ENCODE measurements around the gene SEMA4A. TPM values are rescaled to one million over a fixed set of nuclear protein-coding genes. Genes with fewer than 3 reads are reported as not detected.

The SEMA4A gene
- total RNA-seq, 2 experiments from 2014 or later, result 9.4 to 10.1 TPM

GRCh38 chr1:156203331-156203730 lies 49.9 kb downstream of the SEMA4A start:
- no peaks in the 10 kb centered on the region for H3K9me3 ChIP-seq (ENCODE audit: control insufficient read depth in 1 of 2, insufficient read depth in 1 of 2, low read length in 2 of 2)
- ChIA-PET POLR2A (interaction anchor here (2.2 kb wide), 1 partner anchor 10 kb away, joined by 8 read pairs; the partner anchor contains the start of gene PMF1), CTCF (no interaction called here)
- Mint-ChIP-seq H3K27me3 (no peaks in the 10 kb centered on the region), H3K4me1 (ENCODE audit: low read depth) (peaks cover 27% of the 10 kb centered on the region), H3K9me3 (no peaks in the 10 kb centered on the region), H3K27ac (no peak overlapping the region), H3K4me3 (no peak overlapping the region), H3K36me3 (ENCODE audit: low read depth) (peaks cover 50% of the 10 kb centered on the region)
- H3K27ac ChIP-seq (ENCODE audit: low read depth in 1 of 2, low read length in 2 of 2), result no peak overlapping the region
- H3K27me3 ChIP-seq (ENCODE audit: control insufficient read depth in 1 of 2, insufficient read depth in 2 of 2, low read length in 2 of 2), result no peaks in the 10 kb centered on the region
- H3K4me1 ChIP-seq (ENCODE audit: insufficient read depth, low read length), result peaks cover 22% of the 10 kb centered on the region
- peaks cover 69% of the 10 kb centered on the region for H3K36me3 ChIP-seq (ENCODE audit: insufficient read depth, low read length)
- intact Hi-C loops (cut with DNase I, micrococcal nuclease), result no loop called here
- DNase-seq (no peak), ATAC-seq (ENCODE audit: poor library complexity) (no peak)
- H3K4me3 ChIP-seq (ENCODE audit: low read length), result no peak overlapping the region
- TF ChIP-seq CTCF (IDR thresholded peaks at IDR 0.05), result no peak

DNA sequence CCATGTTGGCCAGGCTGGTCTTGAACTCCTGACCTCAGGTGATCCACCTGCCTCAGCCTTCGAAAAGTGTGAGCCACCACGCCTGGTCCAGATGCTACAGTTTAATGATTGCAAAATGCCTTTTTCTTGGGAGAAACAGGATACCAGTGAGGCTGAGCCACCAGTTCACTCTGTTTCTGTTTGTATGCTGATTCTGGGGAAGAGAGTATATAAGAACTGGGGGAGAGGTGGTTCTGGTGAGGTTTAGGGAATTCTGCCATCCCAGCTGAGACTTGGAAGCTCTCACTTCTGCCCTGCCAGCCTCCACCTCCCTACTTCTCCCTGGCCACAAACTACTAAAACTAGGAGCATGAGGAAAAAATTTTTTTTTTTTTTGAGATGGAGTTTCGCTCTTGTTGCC lies 51.3 kb downstream of the SEMA4A start:
- CTCF ChIA-PET, result no interaction called here

GRCh38 chr1:156211243-156211642 lies 57.9 kb downstream of the SEMA4A start:
- Histone ChIP-seq H3K4me1 (ENCODE audit: insufficient read depth, low read length) (peaks cover 37% of the 10 kb centered on the region), H3K36me3 (ENCODE audit: insufficient read depth, low read length) (peaks cover 48% of the 10 kb centered on the region), H3K9me3 (ENCODE audit: control insufficient read depth in 1 of 2, insufficient read depth in 1 of 2, low read length in 2 of 2) (no peaks in the 10 kb centered on the region), H3K4me3 (ENCODE audit: low read length) (no peak overlapping the region), H3K27me3 (ENCODE audit: control insufficient read depth in 1 of 2, insufficient read depth in 2 of 2, low read length in 2 of 2) (no peaks in the 10 kb centered on the region), H3K27ac (ENCODE audit: low read depth in 1 of 2, low read length in 2 of 2) (no peak overlapping the region)
- Mint-ChIP-seq H3K4me3 (peak overlapping the region; percentile 59), H3K27ac (peak overlapping the region; percentile 99), H3K27me3 (no peaks in the 10 kb centered on the region), H3K36me3 (ENCODE audit: low read depth) (peaks cover 79% of the 10 kb centered on the region), H3K9me3 (no peaks in the 10 kb centered on the region), H3K4me1 (ENCODE audit: low read depth) (peaks cover 28% of the 10 kb centered on the region)
- ChIA-PET CTCF (interaction anchor here (1.0 kb wide), 1 partner anchor 114 kb away, joined by 3 read pairs; no protein-coding TSS in a partner anchor), POLR2A (no interaction called here)
- ATAC-seq (ENCODE audit: poor library complexity) (no peak), DNase-seq (no peak)
- intact Hi-C loops (cut with DNase I, micrococcal nuclease), result loop anchor here in 1 of 2 experiments (5.0 to 10.0 kb wide), 2 partner anchors 126 to 534 kb away; partner anchors contain the start of genes CCT3, MRPL24 and TSACC
- no peak for TF ChIP-seq CTCF (IDR thresholded peaks at IDR 0.05)

More for the DNA sequence above, 51.3 kb downstream of the SEMA4A start:
- Mint-ChIP-seq H3K4me3 (no peak overlapping the region), H3K9me3 (no peaks in the 10 kb centered on the region), H3K27me3 (no peaks in the 10 kb centered on the region), H3K36me3 (ENCODE audit: low read depth) (peaks cover 50% of the 10 kb centered on the region), H3K4me1 (ENCODE audit: low read depth) (peaks cover 14% of the 10 kb centered on the region), H3K27ac (no peak overlapping the region)
- TF ChIP-seq CTCF (IDR thresholded peaks at IDR 0.05), result no peak
- Histone ChIP-seq H3K4me1 (ENCODE audit: insufficient read depth, low read length) (peaks cover 8% of the 10 kb centered on the region), H3K27me3 (ENCODE audit: control insufficient read depth in 1 of 2, insufficient read depth in 2 of 2, low read length in 2 of 2) (no peaks in the 10 kb centered on the region), H3K4me3 (ENCODE audit: low read length) (no peak overlapping the region), H3K36me3 (ENCODE audit: insufficient read depth, low read length) (peaks cover 69% of the 10 kb centered on the region), H3K9me3 (ENCODE audit: control insufficient read depth in 1 of 2, insufficient read depth in 1 of 2, low read length in 2 of 2) (no peaks in the 10 kb centered on the region), H3K27ac (ENCODE audit: low read depth in 1 of 2, low read length in 2 of 2) (no peak overlapping the region)
- ATAC-seq (ENCODE audit: poor library complexity) (no peak), DNase-seq (no peak)
- intact Hi-C loops (cut with DNase I, micrococcal nuclease), result no loop called here
- POLR2A ChIA-PET, result interaction anchor here (2.2 kb wide), 1 partner anchor 8 kb away, joined by 8 read pairs; the partner anchor contains the start of gene PMF1
